K562 (cell line): ENCODE data around the gene PPL. TPM values are rescaled to one million over a fixed set of nuclear protein-coding genes. Genes with fewer than 3 reads are reported as not detected.

Experiments
- ASH1L ChIP-seq: fragments of 450-650 bp; IDR thresholded peaks from 2 replicates; pipeline ENCODE4 v1.6.1; 2018; ENCODE audit warnings: borderline replicate concordance, mild to moderate bottlenecking, low read depth; ENCODE audit not compliant: partially characterized antibody
- ATF1 ChIP-seq, 2 experiments: fragments of 450-650 bp in 1 of 2; IDR thresholded peaks; 2 replicates each; pipeline ENCODE4 v1.6.1; 2016; ENCODE audit warnings: missing compliant biosample characterization in 1 of 2, missing genetic modification characterization in 1 of 2
- BCOR ChIP-seq: fragments of 450-650 bp; IDR thresholded peaks from 2 replicates; pipeline ENCODE4 v1.6.1; 2016
- ESRRB ChIP-seq: fragments of 250-450 bp; sonication (Bioruptor Pico); IDR thresholded peaks from 2 replicates; pipeline ENCODE4 v1.5.0; 2020; ENCODE audit warnings: mild to moderate bottlenecking, moderate library complexity, borderline replicate concordance
- GATA2 ChIP-seq: sonication (generic); formaldehyde crosslinking; IDR thresholded peaks from 2 replicates; pipeline ENCODE4 v1.4.0; 2020; ENCODE audit warnings: mild to moderate bottlenecking, missing genetic modification reagents
- HDAC2 ChIP-seq: fragments of 450-650 bp; IDR thresholded peaks from 2 replicates; pipeline ENCODE4 v1.6.1; 2016; ENCODE audit warnings: mild to moderate bottlenecking
- MECOM ChIP-seq: fragments of 250-450 bp; sonication (Bioruptor Pico); IDR thresholded peaks from 2 replicates; pipeline ENCODE4 v1.8.0; 2022; ENCODE audit warnings: inconsistent platforms
- MYC ChIP-seq, 2 experiments: fragments of 250-450 bp in 1 of 2; sonication (Bioruptor Pico) in 1 of 2; IDR thresholded peaks; 2 replicates each; pipeline versions ENCODE4 v1.5.1 to v1.6.1; 2012 to 2021; ENCODE audit warnings: low read depth in 2 of 2, borderline replicate concordance in 1 of 2, improper control_type of control experiment in 1 of 2, low read length in 1 of 2, mild to moderate bottlenecking in 1 of 2, moderate library complexity in 1 of 2
- POLR2A ChIP-seq: fragments of 450-650 bp; conservative IDR thresholded peaks from 2 replicates; pipeline ENCODE4 v1.6.1; 2016
- PPARD ChIP-seq: fragments of 250-450 bp; sonication (Bioruptor Pico); IDR thresholded peaks from 2 replicates; pipeline ENCODE4 v1.8.0; 2022; ENCODE audit warnings: inconsistent platforms, mild to moderate bottlenecking, moderate library complexity
- RBFOX2 ChIP-seq: fragments of 200-400 bp; formaldehyde crosslinking; IDR thresholded peaks from 2 replicates; pipeline ENCODE4 v1.6.1; 2017; ENCODE audit warnings: low read depth, mild to moderate bottlenecking, low read length, moderate library complexity
- SUPT5H ChIP-seq: fragments of 450-650 bp; IDR thresholded peaks from 2 replicates; pipeline ENCODE4 v1.6.1; 2016
- ZKSCAN1 ChIP-seq: fragments of 150-350 bp; IDR thresholded peaks from 2 replicates; pipeline ENCODE4 v1.6.1; 2016; ENCODE audit warnings: low read depth, low read length
- ZNF133 ChIP-seq: fragments of 250-450 bp; sonication (Bioruptor Pico); IDR thresholded peaks from 2 replicates; pipeline ENCODE4 v1.4.0; 2020; ENCODE audit warnings: mild to moderate bottlenecking
- ZNF263 ChIP-seq: sonication (generic); formaldehyde crosslinking; IDR thresholded peaks from 2 replicates; pipeline ENCODE4 v1.8.0; 2022; ENCODE audit warnings: mild to moderate bottlenecking, missing genetic modification reagents, borderline replicate concordance
- ZNF76 ChIP-seq: fragments of 250-450 bp; sonication (Bioruptor Pico); IDR thresholded peaks from 2 replicates; pipeline ENCODE4 v1.4.0; 2020; ENCODE audit warnings: mild to moderate bottlenecking, moderate library complexity, borderline replicate concordance
- ZSCAN29 ChIP-seq: fragments of 450-650 bp; IDR thresholded peaks from 2 replicates; pipeline ENCODE4 v1.6.1; 2017
- polyA plus RNA-seq, 8 experiments: library from polyadenylated mRNA; depleted of rRNA in 4 of 8; stranded (reverse) in 5 of 8; unstranded in 3 of 8; fragments of >200 nt; fragmentation: Nextera tagmentation in 2 of 8; fragmentation: Illumina TruSeq in 1 of 8; extraction: Ambion mirVana in 2 of 8; extraction: Trizol in 1 of 8; gene quantifications; 2 replicates each; pipeline versions ENCODE4 v1.2.1 to v1.2.3, GENCODE V29; 2011 to 2014; ENCODE audit warnings: inconsistent platforms in 1 of 8, missing spikeins in 1 of 8
- total RNA-seq, 7 experiments: library from RNA; depleted of rRNA in 6 of 7; stranded (reverse); fragments of >200 nt in 6 of 7; fragmentation: Illumina TruSeq in 2 of 7; extraction: Trizol in 2 of 7; gene quantifications; 2 replicates each; pipeline versions ENCODE4 v1.2.1 to v1.2.3, GENCODE V29; 2011 to 2021; ENCODE audit warnings: low replicate concordance in 1 of 7

PPL gene
- total and polyA plus RNA-seq, 9 of the 15 experiments (the other 6 are each of a cell fraction or from before 2014, with no cell fraction given): 0.01 to 0.15 (median 0.07) TPM; not detected in 3

DNA sequence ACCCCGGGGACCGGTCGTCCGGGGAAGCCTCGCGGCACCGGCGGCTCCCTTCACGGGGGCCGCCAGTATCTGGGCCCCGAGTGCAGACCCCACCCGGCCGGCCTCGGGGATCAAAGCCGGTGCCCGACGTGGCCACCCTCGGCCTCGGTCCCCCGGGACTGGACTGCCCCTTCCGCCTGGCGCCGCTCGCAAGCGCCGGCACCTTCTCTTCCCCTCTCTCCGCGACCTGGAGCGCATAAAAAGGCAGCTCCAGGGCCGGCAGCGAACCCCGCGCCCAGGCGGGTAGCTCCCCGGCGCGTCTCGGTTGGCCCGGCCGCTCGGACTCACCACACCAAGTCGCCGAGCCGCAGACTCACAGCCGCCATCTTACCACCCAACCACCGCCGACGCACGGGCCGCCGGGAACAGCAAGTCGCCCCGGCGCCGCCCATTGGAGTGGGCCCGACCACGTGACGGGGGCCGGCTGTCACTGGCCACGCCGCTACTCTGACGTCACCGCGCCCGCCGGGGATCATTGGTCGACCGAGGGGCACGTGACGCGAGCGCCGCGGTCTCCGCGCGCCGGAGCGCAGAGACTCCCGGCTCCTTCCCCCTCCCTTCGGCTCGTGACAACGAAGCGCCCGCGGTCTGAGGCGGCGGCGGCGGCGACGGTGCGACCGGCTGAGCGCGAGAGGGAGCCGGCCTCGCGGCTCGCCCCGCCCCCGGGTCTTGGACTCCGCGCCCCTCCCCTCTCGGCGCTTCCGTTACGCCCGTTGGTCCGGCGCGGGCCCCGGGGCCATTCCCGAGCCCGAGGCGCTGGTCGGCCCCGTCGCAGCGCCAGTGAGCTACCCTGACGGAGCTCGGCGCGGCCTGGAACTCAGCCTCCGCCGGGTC lies 89.8 kb downstream of the PPL start, which contains the start of the genes GLYR1 and UBN1 (continued):
- TF ChIP-seq PPARD: no peak
- peak; percentile 97 for TF ChIP-seq SUPT5H
- TF ChIP-seq ZNF133 (CRISPR knock-in tag): no peak
- TF ChIP-seq HDAC2: 0 out of 2 replicates have a peak, but pooled peaks have one; percentile 44
- no peak for TF ChIP-seq ESRRB (CRISPR knock-in tag)
- TF ChIP-seq MECOM (CRISPR knock-in tag): no peak
- TF ChIP-seq POLR2A: peak; percentile 95
- TF ChIP-seq ATF1 (CRISPR knock-in tag; IDR thresholded peaks at IDR 0.05): peak; percentile 81
- peak; percentile 99 for TF ChIP-seq ATF1 (tag; IDR thresholded peaks at IDR 0.05)
- no peak for TF ChIP-seq BCOR
- TF ChIP-seq ZSCAN29: no peak
- TF ChIP-seq ZNF263 (CRISPR knock-in tag): no peak; the same call in 1 of the 2 replicates
- TF ChIP-seq MYC (IDR thresholded peaks at IDR 0.05; ENCODE audit: low read depth, low read length): peak; percentile 77
- TF ChIP-seq MYC (CRISPR knock-in tag; IDR thresholded peaks at IDR 0.05; ENCODE audit: borderline replicate concordance, low read depth): peak; percentile 45; the same call in 1 of the 2 replicates
- no peak for TF ChIP-seq ZKSCAN1
- peak; percentile 42 for TF ChIP-seq ASH1L
- TF ChIP-seq GATA2 (CRISPR knock-in tag): no peak
- peak; percentile 98 for TF ChIP-seq RBFOX2
- no peak for TF ChIP-seq ZNF76
